PFSK-1 (cell line): Measurements from ENCODE around the gene TSPAN18.

Source experiments
- FOXP2 ChIP-seq: optimal IDR thresholded peaks from 2 replicates; pipeline ENCODE3; 2011; ENCODE audit warnings: borderline replicate concordance, control low read depth, inconsistent platforms; ENCODE audit not compliant: insufficient read depth; ENCODE audit errors: extremely low read length, extremely low read depth
- POLR2AphosphoS5 ChIP-seq: IDR thresholded peaks from 2 replicates; pipeline ENCODE4 v1.6.1; 2012; ENCODE audit warnings: low read depth, mild to moderate bottlenecking, control low read depth, low read length, moderate library complexity
- REST ChIP-seq, 2 experiments: IDR thresholded peaks; 2 replicates each; pipeline versions ENCODE4 v1.6.1 to v1.8.0; 2011 to 2012; ENCODE audit warnings: low read depth in 2 of 2, low read length in 2 of 2, control low read depth in 1 of 2, inconsistent platforms in 1 of 2, mild to moderate bottlenecking in 1 of 2, moderate library complexity in 1 of 2; ENCODE audit not compliant: insufficient read depth in 1 of 2
- SIN3A ChIP-seq: IDR thresholded peaks from 2 replicates; pipeline ENCODE4 v1.6.1; 2012; ENCODE audit warnings: mild to moderate bottlenecking, low read length, moderate library complexity, borderline replicate concordance; ENCODE audit not compliant: insufficient read depth
- TAF1 ChIP-seq: IDR thresholded peaks from 2 replicates; pipeline ENCODE4 v1.6.1; 2012; ENCODE audit warnings: low read length, control low read depth, borderline replicate concordance; ENCODE audit not compliant: insufficient read depth

GRCh38 chr11:44819346-44819745, 92.6 kb downstream of the TSPAN18 start:
- no peak for TF ChIP-seq TAF1
- TF ChIP-seq POLR2AphosphoS5 = no peak
- TF ChIP-seq SIN3A = no peak
- no peak for TF ChIP-seq REST (IDR thresholded peaks at IDR 0.05; ENCODE audit: insufficient read depth in 1 of 2, low read depth in 2 of 2, low read length in 2 of 2)
- no peak for TF ChIP-seq FOXP2
